IPS-15b (cell line): ENCODE measurements around the gene IKZF2.

ENCODE experiments used
- H3K27me3 ChIP-seq: one replicate; pipeline ENCODE4 v1.6.1; 2013; ENCODE audit warnings: low read length; ENCODE audit not compliant: control insufficient read depth, insufficient read depth
- H3K36me3 ChIP-seq: one replicate; pipeline ENCODE4 v1.6.1; 2013; ENCODE audit warnings: low read length; ENCODE audit not compliant: control insufficient read depth, insufficient read depth
- H3K4me1 ChIP-seq: one replicate; pipeline ENCODE4 v1.6.1; 2013; ENCODE audit warnings: mild to moderate bottlenecking, low read length; ENCODE audit not compliant: control insufficient read depth, insufficient read depth
- H3K4me3 ChIP-seq: one replicate; pipeline ENCODE4 v1.5.1; 2013; ENCODE audit warnings: low read depth, low read length
- H3K9ac ChIP-seq: one replicate; pipeline ENCODE4 v1.6.1; 2013; ENCODE audit warnings: low read depth, mild to moderate bottlenecking, low read length
- H3K9me3 ChIP-seq: one replicate; pipeline ENCODE4 v1.6.1; 2013; ENCODE audit warnings: mild to moderate bottlenecking, low read length; ENCODE audit not compliant: control insufficient read depth, insufficient read depth

IKZF2 gene

GRCh38 chr2:212960336-212960735 lies 191.1 kb downstream of the IKZF2 start:
- Histone ChIP-seq H3K4me3 (no peak overlapping the region), H3K4me1 (no peaks in the 10 kb centered on the region), H3K9me3 (no peaks in the 10 kb centered on the region), H3K9ac (no peak overlapping the region), H3K27me3 (no peaks in the 10 kb centered on the region), H3K36me3 (no peaks in the 10 kb centered on the region)

GRCh38 chr2:212959471-212960117 lies 191.8 kb downstream of the IKZF2 start:
- no peak overlapping the region for H3K9ac ChIP-seq
- H3K4me3 ChIP-seq, result no peak overlapping the region
- H3K9me3 ChIP-seq, result no peaks in the 10 kb centered on the region
- no peaks in the 10 kb centered on the region for H3K4me1 ChIP-seq
- no peaks in the 10 kb centered on the region for H3K36me3 ChIP-seq
- no peaks in the 10 kb centered on the region for H3K27me3 ChIP-seq

GRCh38 chr2:212958757-212959295 lies 192.6 kb downstream of the IKZF2 start:
- Histone ChIP-seq H3K9me3 (no peaks in the 10 kb centered on the region), H3K4me1 (no peaks in the 10 kb centered on the region), H3K9ac (no peak overlapping the region), H3K4me3 (no peak overlapping the region), H3K36me3 (no peaks in the 10 kb centered on the region), H3K27me3 (no peaks in the 10 kb centered on the region)

GRCh38 chr2:212958133-212958532 lies 193.3 kb downstream of the IKZF2 start:
- Histone ChIP-seq H3K9me3 (no peaks in the 10 kb centered on the region), H3K9ac (no peak overlapping the region), H3K4me1 (no peaks in the 10 kb centered on the region)

GRCh38 chr2:212957624-212958023 lies 193.8 kb downstream of the IKZF2 start:
- Histone ChIP-seq H3K36me3 (no peaks in the 10 kb centered on the region), H3K9me3 (no peaks in the 10 kb centered on the region), H3K9ac (no peak overlapping the region), H3K4me3 (no peak overlapping the region), H3K4me1 (no peaks in the 10 kb centered on the region), H3K27me3 (no peaks in the 10 kb centered on the region)

More at GRCh38 chr2:212958133-212958532, 193.3 kb downstream of the IKZF2 start:
- no peaks in the 10 kb centered on the region for H3K27me3 ChIP-seq
- H3K36me3 ChIP-seq, result no peaks in the 10 kb centered on the region
- no peak overlapping the region for H3K4me3 ChIP-seq

GRCh38 chr2:212956665-212957607 lies 194.5 kb downstream of the IKZF2 start:
- Histone ChIP-seq H3K9ac (no peak overlapping the region), H3K36me3 (no peaks in the 10 kb centered on the region), H3K4me1 (no peaks in the 10 kb centered on the region), H3K4me3 (no peak overlapping the region), H3K27me3 (no peaks in the 10 kb centered on the region), H3K9me3 (no peaks in the 10 kb centered on the region)

- Histone ChIP-seq H3K9ac (no peak overlapping the region), H3K27me3 (no peaks in the 10 kb centered on the region), H3K9me3 (no peaks in the 10 kb centered on the region), H3K36me3 (no peaks in the 10 kb centered on the region), H3K4me1 (no peaks in the 10 kb centered on the region), H3K4me3 (no peak overlapping the region)
These were observed 198.1 kb downstream of the IKZF2 start for GRCh38 chr2:212953170-212953920.

- Histone ChIP-seq H3K27me3 (no peaks in the 10 kb centered on the region), H3K9me3 (no peaks in the 10 kb centered on the region), H3K36me3 (no peaks in the 10 kb centered on the region), H3K4me3 (no peak overlapping the region), H3K4me1 (no peaks in the 10 kb centered on the region), H3K9ac (no peak overlapping the region)
These were observed 201.6 kb downstream of the IKZF2 start for GRCh38 chr2:212949786-212950185.
